Measurements from ENCODE around the gene SPZ1.

GRCh38 chr5:80341016-80341775 lies 21.4 kb downstream of the SPZ1 start:
- TF ChIP-seq CTCF (conservative IDR thresholded peaks at IDR 0.05; ENCODE audit: low read depth, low read length) (no peak), EZH2 (IDR thresholded peaks at IDR 0.05; ENCODE audit: low read length, unreplicated experiment) (no peak)
